GM23248 (cell line): Measurements from ENCODE around the gene FGF14.

Experiments used
- EZH2 ChIP-seq: fragments of 200-600 bp; sonication (generic); IDR thresholded peaks from 2 replicates; pipeline ENCODE4 v1.6.1; 2018; ENCODE audit warnings: antibody characterized with exemption, mild to moderate bottlenecking; ENCODE audit not compliant: insufficient read depth, poor library complexity, severe bottlenecking
- EZH2phosphoT487 ChIP-seq: fragments of 200-600 bp; sonication (generic); IDR thresholded peaks from 2 replicates; pipeline ENCODE4 v1.6.1; 2018; ENCODE audit warnings: antibody characterized with exemption, moderate library complexity, mild to moderate bottlenecking, low read depth; ENCODE audit not compliant: insufficient read depth

GRCh38 chr13:102369302-102369701 is 32.5 kb downstream of the FGF14 start:
- no peak for TF ChIP-seq EZH2
- TF ChIP-seq EZH2phosphoT487, result no peak
